Neural cell (in vitro differentiated cells): ENCODE data around the gene FCHO1. TPM values are rescaled to one million over a fixed set of nuclear protein-coding genes. Genes with fewer than 3 reads are reported as not detected.

ENCODE experiments used
- H2AFZ ChIP-seq: fragments of 200-600, 300-800 bp; sonication (generic), shearing (Covaris generic); 2 replicates; pipeline ENCODE4 v1.6.0; 2014; ENCODE audit warnings: low read depth, mild to moderate bottlenecking, antibody characterized with exemption, low read length, moderate library complexity
- H3F3A ChIP-seq: fragments of 200-600 bp; shearing (Covaris generic); 2 replicates; pipeline ENCODE4 v1.6.1; 2016; ENCODE audit warnings: mild to moderate bottlenecking, moderate library complexity, mixed read lengths, antibody characterized with exemption, low read length; ENCODE audit not compliant: insufficient read depth, poor library complexity, severe bottlenecking
- H3K27ac ChIP-seq: fragments of 200-600, 300-800 bp; sonication (generic), shearing (Covaris generic); 2 replicates; pipeline ENCODE4 v1.5.1; 2014; ENCODE audit warnings: mild to moderate bottlenecking, low read length, moderate library complexity
- H3K27me3 ChIP-seq: fragments of 300-800, 200-600 bp; sonication (generic), shearing (Covaris generic); 2 replicates; pipeline ENCODE4 v1.6.0; 2014; ENCODE audit warnings: mild to moderate bottlenecking, low read depth, low read length, moderate library complexity; ENCODE audit not compliant: insufficient read depth
- H3K36me3 ChIP-seq: fragments of 300-800, 200-600 bp; sonication (generic), shearing (Covaris generic); 2 replicates; pipeline ENCODE4 v1.5.1; 2014; ENCODE audit warnings: mild to moderate bottlenecking, antibody characterized with exemption, low read length, moderate library complexity; ENCODE audit not compliant: insufficient read depth
- H3K4me2 ChIP-seq: fragments of 300-800, 200-600 bp; sonication (generic), shearing (Covaris generic); 2 replicates; pipeline ENCODE4 v1.6.0; 2014; ENCODE audit warnings: mild to moderate bottlenecking, low read length
- H3K4me3 ChIP-seq: fragments of 300-800, 200-600 bp; sonication (generic), shearing (Covaris generic); 2 replicates; pipeline ENCODE4 v1.5.1; 2014; ENCODE audit warnings: mild to moderate bottlenecking, low read length, moderate library complexity
- H3K79me2 ChIP-seq: fragments of 200-600 bp; shearing (Covaris generic); replicated peaks from 2 replicates; pipeline ENCODE4 v1.6.0; 2014; ENCODE audit warnings: mild to moderate bottlenecking, low read length, moderate library complexity; ENCODE audit not compliant: insufficient read depth
- H3K9ac ChIP-seq: fragments of 300-800, 200-600 bp; sonication (generic), shearing (Covaris generic); 2 replicates; pipeline ENCODE4 v1.6.1; 2016; ENCODE audit warnings: mild to moderate bottlenecking, low read length, mixed read lengths
- H3K9me2 ChIP-seq: fragments of 200-600 bp; shearing (Covaris generic); 2 replicates; pipeline ENCODE4 v1.6.1; 2016; ENCODE audit warnings: mild to moderate bottlenecking, low read length, mixed read lengths; ENCODE audit not compliant: insufficient read depth
- H3K9me3 ChIP-seq: fragments of 200-600, 300-800 bp; sonication (generic), shearing (Covaris generic); 2 replicates; pipeline ENCODE4 v1.6.1; 2016; ENCODE audit warnings: mild to moderate bottlenecking, mixed run types, low read length, moderate library complexity, mixed read lengths
- H4K20me1 ChIP-seq: fragments of 200-600 bp; shearing (Covaris generic); 2 replicates; pipeline ENCODE4 v1.6.1; 2016; ENCODE audit warnings: mild to moderate bottlenecking, mixed run types; ENCODE audit not compliant: insufficient read depth
- CTCF ChIP-seq: fragments of 450-650 bp; IDR thresholded peaks from 2 replicates; pipeline ENCODE4 v1.5.1; 2014; ENCODE audit warnings: antibody characterized with exemption, mild to moderate bottlenecking, moderate library complexity; ENCODE audit not compliant: poor library complexity, severe bottlenecking
- EP300 ChIP-seq: fragments of 450-650 bp; conservative IDR thresholded peaks from 2 replicates; pipeline ENCODE4 v1.6.1; 2014; ENCODE audit warnings: antibody characterized with exemption, mild to moderate bottlenecking, moderate library complexity; ENCODE audit not compliant: poor library complexity, severe bottlenecking
- EZH2 ChIP-seq: fragments of 200-600, 300-800 bp; shearing (Covaris generic), sonication (generic); IDR thresholded peaks from 2 replicates; pipeline ENCODE4 v1.6.1; 2014; ENCODE audit warnings: antibody characterized with exemption, low read length, borderline replicate concordance, mild to moderate bottlenecking; ENCODE audit not compliant: insufficient read depth, poor library complexity, severe bottlenecking
- MXI1 ChIP-seq: fragments of 450-650 bp; conservative IDR thresholded peaks from 2 replicates; pipeline ENCODE4 v1.6.1; 2014; ENCODE audit warnings: antibody characterized with exemption, mild to moderate bottlenecking; ENCODE audit not compliant: poor library complexity, severe bottlenecking
- POLR2AphosphoS5 ChIP-seq: IDR thresholded peaks from 2 replicates; pipeline ENCODE4 v1.6.1; 2012
- RAD21 ChIP-seq: fragments of 450-650 bp; conservative IDR thresholded peaks from 2 replicates; pipeline ENCODE4 v1.6.1; 2014; ENCODE audit warnings: antibody characterized with exemption, mild to moderate bottlenecking, moderate library complexity
- REST ChIP-seq: IDR thresholded peaks from 2 replicates; pipeline ENCODE4 v1.6.1; 2012; ENCODE audit warnings: borderline replicate concordance
- SMC3 ChIP-seq: fragments of 450-650 bp; conservative IDR thresholded peaks from 2 replicates; pipeline ENCODE4 v1.6.1; 2014; ENCODE audit warnings: antibody characterized with exemption, mild to moderate bottlenecking, moderate library complexity; ENCODE audit not compliant: poor library complexity
- TAF1 ChIP-seq: IDR thresholded peaks from 2 replicates; pipeline ENCODE4 v1.6.1; 2012; ENCODE audit warnings: low read depth
- polyA plus RNA-seq: library from polyadenylated mRNA; depleted of rRNA; stranded (reverse); fragments of >200 nt; gene quantifications from 2 replicates; pipeline ENCODE4 v1.2.3, GENCODE V29; 2014

The FCHO1 gene
- polyA plus RNA-seq, 1 donor from 2014 or later: 39.7 TPM

GRCh38 chr19:17805427-17805826 is 54.1 kb downstream of the FCHO1 start:
- no peaks in the 10 kb centered on the region for H4K20me1 ChIP-seq
- H3K9me3 ChIP-seq: no peaks in the 10 kb centered on the region
- H2AFZ ChIP-seq: no peak overlapping the region
- TF ChIP-seq RAD21 (no peak), MXI1 (no peak), EZH2 (no peak), TAF1 (no peak), SMC3 (no peak), EP300 (no peak), CTCF (no peak), POLR2AphosphoS5 (no peak)
- H3K27ac ChIP-seq: no peak overlapping the region
- H3K4me3 ChIP-seq: no peak overlapping the region
- H3K27me3 ChIP-seq: no peaks in the 10 kb centered on the region
- H3K9ac ChIP-seq: no peak overlapping the region
- H3F3A ChIP-seq: no peaks in the 10 kb centered on the region
- H3K79me2 ChIP-seq: no peaks in the 10 kb centered on the region
- no peaks in the 10 kb centered on the region for H3K36me3 ChIP-seq
- no peak overlapping the region for H3K4me2 ChIP-seq
- H3K9me2 ChIP-seq: no peaks in the 10 kb centered on the region

GRCh38 chr19:17806945-17807344 is 55.7 kb downstream of the FCHO1 start:
- Histone ChIP-seq H3K4me3 (no peak overlapping the region), H3K9ac (no peak overlapping the region), H3K36me3 (no peaks in the 10 kb centered on the region), H3K27me3 (no peaks in the 10 kb centered on the region), H3K79me2 (no peaks in the 10 kb centered on the region), H3K9me3 (no peaks in the 10 kb centered on the region), H3K9me2 (no peaks in the 10 kb centered on the region), H2AFZ (no peak overlapping the region), H3K27ac (no peak overlapping the region), H3K4me2 (no peak overlapping the region), H3F3A (no peaks in the 10 kb centered on the region), H4K20me1 (no peaks in the 10 kb centered on the region)
- TF ChIP-seq POLR2AphosphoS5: no peak
- TF ChIP-seq TAF1: no peak
- TF ChIP-seq CTCF: no peak
- TF ChIP-seq EZH2: no peak
- TF ChIP-seq RAD21: no peak
- TF ChIP-seq REST: no peak
- TF ChIP-seq EP300: no peak
- no peak for TF ChIP-seq SMC3
